Measurements from ENCODE around the gene SARM1.
"Not testable (repeated sequence)": the region's sequence is repeated elsewhere in the genome, so short reads cannot be mapped to it uniquely, and the experiment has no call there.

The SARM1 gene

DNA sequence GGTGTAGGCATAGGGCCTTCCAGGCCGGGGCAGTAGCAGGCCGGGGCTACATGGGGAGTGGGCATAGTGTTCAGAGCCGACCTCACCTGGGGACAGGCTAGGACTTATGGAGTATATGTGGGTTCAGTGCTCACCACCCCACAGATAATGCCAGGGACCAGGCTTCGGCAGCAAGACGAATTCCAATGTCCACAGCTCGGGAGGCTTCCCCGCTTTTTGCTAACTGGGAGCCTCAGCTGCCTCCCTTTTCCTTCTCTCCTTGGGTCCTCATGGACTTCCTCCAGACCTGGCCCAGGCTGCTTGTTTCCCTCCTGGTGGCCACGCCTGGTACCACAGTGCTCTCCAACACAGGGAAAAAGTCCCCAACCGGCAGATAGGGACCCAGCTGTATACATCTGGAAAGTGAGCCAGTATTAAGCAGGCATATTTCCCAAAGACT, 54.6 kb downstream of the SARM1 start:
- no peak overlapping the region for H3K4me3 ChIP-seq (ENCODE audit: control insufficient read depth, low read depth, low read length)
- DNase-seq (ENCODE audit: low read depth): peak; percentile 2
- TF ChIP-seq CTCF (conservative IDR thresholded peaks at IDR 0.05; ENCODE audit: control insufficient read depth, insufficient read depth, low read depth, low read length): peak; percentile 38

GRCh38 chr17:28427371-28427770, 55.9 kb downstream of the SARM1 start:
- no peak for DNase-seq (ENCODE audit: low read depth)
- no peak for TF ChIP-seq CTCF (conservative IDR thresholded peaks at IDR 0.05; ENCODE audit: control insufficient read depth, insufficient read depth, low read depth, low read length)

GRCh38 chr17:28427982-28428381, 56.5 kb downstream of the SARM1 start:
- not testable (repeated sequence) for DNase-seq (ENCODE audit: low read depth); H3K4me3 ChIP-seq (ENCODE audit: control insufficient read depth, low read depth, low read length)

More at GRCh38 chr17:28427371-28427770, 55.9 kb downstream of the SARM1 start:
- no peak overlapping the region for H3K4me3 ChIP-seq (ENCODE audit: control insufficient read depth, low read depth, low read length)

DNA sequence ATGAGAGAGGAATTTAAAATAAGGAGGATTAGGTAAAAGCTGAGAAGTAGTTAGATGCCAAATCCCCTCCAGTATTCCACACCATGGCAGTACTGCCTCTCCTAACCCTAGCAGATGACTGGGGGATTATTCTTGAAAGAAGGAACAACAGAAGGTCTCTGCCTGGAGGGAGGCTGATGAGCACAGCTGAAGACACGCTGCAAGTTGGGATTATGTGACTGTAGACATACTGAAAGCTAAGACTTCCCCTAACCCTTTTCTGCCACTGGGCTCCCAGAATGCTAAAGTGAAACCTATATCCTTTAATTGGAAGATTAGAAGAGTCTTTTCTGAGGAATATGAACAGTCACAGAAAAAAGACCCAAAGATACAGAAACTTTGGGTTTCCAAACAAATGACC, 62.2 kb downstream of the SARM1 start:
- TF ChIP-seq CTCF (conservative IDR thresholded peaks at IDR 0.05; ENCODE audit: control insufficient read depth, insufficient read depth, low read depth, low read length): no peak
- no peak for DNase-seq (ENCODE audit: low read depth)
- H3K4me3 ChIP-seq (ENCODE audit: control insufficient read depth, low read depth, low read length): no peak overlapping the region

DNA sequence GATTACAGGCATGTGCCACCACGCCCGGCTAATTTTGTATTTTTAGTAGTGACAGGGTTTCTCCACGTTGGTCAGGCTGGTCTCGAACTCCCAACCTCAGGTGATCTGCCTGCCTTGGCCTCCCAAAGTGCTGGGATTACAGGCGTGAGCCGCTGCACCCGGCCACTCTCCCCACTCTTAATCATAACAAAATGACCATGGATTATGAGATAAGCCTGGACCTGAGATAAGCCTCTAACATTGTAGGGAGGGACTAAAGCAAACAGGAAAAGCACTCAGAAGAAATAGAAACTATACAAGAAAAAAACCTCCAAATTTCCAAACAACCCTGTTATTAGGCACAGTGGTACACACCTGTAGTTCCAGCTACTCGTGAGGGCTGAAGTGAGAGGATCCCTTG, 62.8 kb downstream of the SARM1 start:
- not testable (repeated sequence) for DNase-seq (ENCODE audit: low read depth)

GRCh38 chr17:28443901-28444638, 72.6 kb downstream of the SARM1 start:
- H3K4me3 ChIP-seq (ENCODE audit: control insufficient read depth, low read depth, low read length): no peak overlapping the region
- no peak for DNase-seq (ENCODE audit: low read depth)
- no peak for TF ChIP-seq CTCF (conservative IDR thresholded peaks at IDR 0.05; ENCODE audit: control insufficient read depth, insufficient read depth, low read depth, low read length)

More for the DNA sequence above, 62.8 kb downstream of the SARM1 start:
- H3K4me3 ChIP-seq (ENCODE audit: control insufficient read depth, low read depth, low read length): not testable (repeated sequence)

GRCh38 chr17:28446716-28447395, 75.4 kb downstream of the SARM1 start:
- TF ChIP-seq CTCF (conservative IDR thresholded peaks at IDR 0.05; ENCODE audit: control insufficient read depth, insufficient read depth, low read depth, low read length): no peak
- H3K4me3 ChIP-seq (ENCODE audit: control insufficient read depth, low read depth, low read length): no peak overlapping the region
- DNase-seq (ENCODE audit: low read depth): no peak

Measured in fibroblast of mammary gland (primary cell).